Calu3 (cell line): ENCODE data around the gene WIPF1. TPM values are rescaled to one million over a fixed set of nuclear protein-coding genes. Genes with fewer than 3 reads are reported as not detected.

ENCODE experiments used
- BruUV-seq: library from RNA; stranded (reverse); fragments of 400-500 nt; replicated peaks from 2 replicates; lab custom pipeline; 2021; lab: Mats Ljungman, UMichigan
- CTCF ChIA-PET: fragments of 300-600 bp; sonication (Branson Sonifier 250); formaldehyde crosslinking; loops from one replicate; lab custom pipeline; 2022; ENCODE audit warnings: antibody characterized with exemption; lab: Charles Lee
- DNase-seq: peaks from one replicate; pipeline ENCODE4 v3.0.0; 2022
- H3K27ac Mint-ChIP-seq: one replicate; pipeline ENCODE4 v1.8.0; 2022; ENCODE audit warnings: mixed read lengths; ENCODE audit not compliant: unreplicated experiment
- H3K27me3 Mint-ChIP-seq: one replicate; pipeline ENCODE4 v1.8.0; 2022; ENCODE audit warnings: mixed read lengths; ENCODE audit not compliant: unreplicated experiment
- H3K36me3 Mint-ChIP-seq: one replicate; pipeline ENCODE4 v1.8.0; 2022; ENCODE audit warnings: mild to moderate bottlenecking, moderate library complexity, mixed read lengths; ENCODE audit not compliant: insufficient read depth, unreplicated experiment
- H3K4me1 Mint-ChIP-seq: one replicate; pipeline ENCODE4 v1.8.0; 2022; ENCODE audit warnings: mild to moderate bottlenecking, low read depth, mixed read lengths; ENCODE audit not compliant: unreplicated experiment
- H3K4me3 Mint-ChIP-seq: one replicate; pipeline ENCODE4 v1.8.0; 2022; ENCODE audit warnings: mild to moderate bottlenecking, low read depth, moderate library complexity, mixed read lengths; ENCODE audit not compliant: unreplicated experiment
- H3K9me3 Mint-ChIP-seq: one replicate; pipeline ENCODE4 v1.8.0; 2022; ENCODE audit warnings: low read depth, mixed read lengths; ENCODE audit not compliant: unreplicated experiment
- CTCF ChIP-seq: fragments of 200-600 bp; IDR thresholded peaks from one replicate; pipeline ENCODE4 v1.8.0; 2022; ENCODE audit warnings: antibody characterized with exemption; ENCODE audit not compliant: unreplicated experiment
- intact Hi-C: fragments of 100-400 bp; cut with micrococcal nuclease; formaldehyde crosslinking; loops from one replicate; pipeline ENCODE4 v1.10.0; 2022; ENCODE audit not compliant: unreplicated experiment
- total RNA-seq: library from RNA; stranded (reverse); gene quantifications from 2 replicates; pipeline ENCODE4 v1.2.3, GENCODE V29; 2022

WIPF1 gene
- total RNA-seq, 1 experiment from 2014 or later = 0.87 TPM

- no peaks in the 10 kb centered on the region for H3K36me3 Mint-ChIP-seq
- CTCF ChIA-PET = interaction anchor here (0.5 to 1.1 kb wide), 3 partner anchors 64 to 115 kb away, joined by 3 to 4 read pairs (median 4); no protein-coding TSS in a partner anchor
- no peaks in the 10 kb centered on the region for H3K4me1 Mint-ChIP-seq
- intact Hi-C loops = loop anchor here (5.0 kb wide), 1 partner anchor 109 kb away; no protein-coding TSS in a partner anchor
- no TSS peak for BruUV-seq
- no peak overlapping the region for H3K27ac Mint-ChIP-seq
- no peaks in the 10 kb centered on the region for H3K9me3 Mint-ChIP-seq
- H3K27me3 Mint-ChIP-seq = no peaks in the 10 kb centered on the region
- no peak for TF ChIP-seq CTCF
- DNase-seq = peak; percentile 22
- no peak overlapping the region for H3K4me3 Mint-ChIP-seq
These were observed 19.5 kb downstream of the WIPF1 start for GRCh38 chr2:174577967-174578589.

- Mint-ChIP-seq H3K27ac (no peak overlapping the region), H3K27me3 (no peaks in the 10 kb centered on the region), H3K36me3 (no peaks in the 10 kb centered on the region), H3K9me3 (no peaks in the 10 kb centered on the region), H3K4me1 (no peaks in the 10 kb centered on the region), H3K4me3 (no peak overlapping the region)
- no peak for DNase-seq
- CTCF ChIA-PET = interaction anchor here (0.7 kb wide), 2 partner anchors 122 to 1332 kb away, joined by 4 to 7 read pairs; no protein-coding TSS in a partner anchor
- no peak for TF ChIP-seq CTCF
- intact Hi-C loops = loop anchor here (5.0 kb wide), 1 partner anchor 112 kb away; no protein-coding TSS in a partner anchor
- no TSS peak for BruUV-seq
These were observed 22.4 kb downstream of the WIPF1 start for GRCh38 chr2:174575124-174575776.

DNA sequence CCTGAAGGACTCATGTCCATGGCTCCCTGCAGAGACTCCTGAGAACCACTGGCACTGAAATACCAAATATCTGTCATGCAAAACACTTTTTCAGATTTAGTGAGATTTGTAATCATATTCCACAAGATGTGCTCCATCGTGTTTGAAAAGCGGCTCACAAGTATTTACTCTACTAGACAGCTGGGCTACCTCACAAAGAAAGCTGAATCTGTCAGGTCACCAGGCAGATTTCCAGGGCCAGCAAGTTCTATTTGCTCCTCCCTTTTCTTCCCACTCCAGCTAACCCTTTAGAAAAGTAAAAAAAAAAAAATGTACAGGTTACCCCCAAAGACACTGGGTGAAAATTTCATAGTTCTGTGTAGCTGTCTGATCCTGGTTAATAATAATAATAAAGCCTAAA lies 22.9 kb downstream of the WIPF1 start:
- CTCF ChIA-PET = no interaction called here
- TF ChIP-seq CTCF = no peak
- H3K27me3 Mint-ChIP-seq = no peaks in the 10 kb centered on the region
- H3K27ac Mint-ChIP-seq = no peak overlapping the region
- no peak for DNase-seq
- H3K4me1 Mint-ChIP-seq = no peaks in the 10 kb centered on the region
- no peak overlapping the region for H3K4me3 Mint-ChIP-seq
- no TSS peak for BruUV-seq
- intact Hi-C loops = loop anchor here (5.0 kb wide), 1 partner anchor 113 kb away; no protein-coding TSS in a partner anchor
- H3K36me3 Mint-ChIP-seq = no peaks in the 10 kb centered on the region
- no peaks in the 10 kb centered on the region for H3K9me3 Mint-ChIP-seq

DNA sequence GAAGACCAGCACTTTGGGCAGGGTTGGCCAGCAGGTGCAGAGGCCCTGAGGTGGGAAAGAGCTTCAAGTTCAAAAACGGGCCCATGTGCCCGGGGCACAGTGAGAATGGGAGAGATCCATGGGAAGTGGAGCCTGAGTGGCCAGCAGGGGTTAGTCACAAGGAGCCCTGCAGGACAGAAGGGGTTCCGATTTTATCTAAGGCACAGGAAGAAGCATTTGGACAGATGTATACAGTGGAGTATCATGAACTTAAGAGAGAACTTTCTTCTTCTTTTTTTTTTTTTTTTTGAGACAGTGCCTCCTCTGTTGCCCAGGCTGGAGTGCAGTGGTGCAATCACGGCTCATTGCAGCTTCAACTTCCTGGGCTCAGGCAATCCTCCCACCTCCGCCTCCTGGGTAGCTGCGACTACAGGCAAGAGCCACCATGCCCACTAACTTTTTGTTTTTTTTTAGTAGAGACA lies 24.0 kb downstream of the WIPF1 start:
- no peak for DNase-seq
- BruUV-seq = no TSS peak
- no peak for TF ChIP-seq CTCF

More for the DNA sequence above, 24.0 kb downstream of the WIPF1 start:
- no peaks in the 10 kb centered on the region for H3K9me3 Mint-ChIP-seq
- H3K27ac Mint-ChIP-seq = no peak overlapping the region
- intact Hi-C loops = no loop called here
- H3K36me3 Mint-ChIP-seq = no peaks in the 10 kb centered on the region
- no peaks in the 10 kb centered on the region for H3K4me1 Mint-ChIP-seq
- CTCF ChIA-PET = interaction anchor here (0.7 kb wide), 1 partner anchor 17 kb away, joined by 3 read pairs; no protein-coding TSS in a partner anchor
- H3K27me3 Mint-ChIP-seq = no peaks in the 10 kb centered on the region
- H3K4me3 Mint-ChIP-seq = no peak overlapping the region
